GM21717 (cell line): ENCODE data around the gene IMP4.
A peak's percentile ranks its signal among the peaks of the same experiment; 100 is the strongest.

Experiments
- ATAC-seq: cut with Tn5 transposase; IDR thresholded peaks from one replicate; pipeline ENCODE4 v1.9.1; 2021; ENCODE audit warnings: mild to moderate bottlenecking, moderate library complexity; ENCODE audit not compliant: unreplicated experiment

Gene IMP4

GRCh38 chr2:130336150-130336876, 6.4 kb upstream of the IMP4 start:
- no peak for ATAC-seq

- no peak for ATAC-seq
These were observed 5.6 kb upstream of the IMP4 start for GRCh38 chr2:130336877-130337734.

- ATAC-seq: no peak
These were observed 4.9 kb upstream of the IMP4 start for GRCh38 chr2:130337735-130338325.

GRCh38 chr2:130338793-130339345, 3.8 kb upstream of the IMP4 start:
- no peak for ATAC-seq

- ATAC-seq: no peak
These were observed 2.6 kb upstream of the IMP4 start for GRCh38 chr2:130339885-130340745.

- peak; percentile 5 for ATAC-seq
These were observed 1.1 kb upstream of the IMP4 start for GRCh38 chr2:130341562-130342019.

- peak; percentile 76 for ATAC-seq
These were observed 621 bp upstream of the IMP4 start for GRCh38 chr2:130342020-130342532.

GRCh38 chr2:130344578-130344977, 1.9 kb downstream of the IMP4 start:
- ATAC-seq: no peak

GRCh38 chr2:130345091-130345490, 2.4 kb downstream of the IMP4 start:
- no peak for ATAC-seq

GRCh38 chr2:130345611-130346010, 2.9 kb downstream of the IMP4 start:
- ATAC-seq: no peak

- ATAC-seq: no peak
These were observed 3.5 kb downstream of the IMP4 start for GRCh38 chr2:130346041-130346740.

GRCh38 chr2:130346741-130347066, 4.0 kb downstream of the IMP4 start:
- ATAC-seq: no peak

- ATAC-seq: no peak
These were observed 4.7 kb downstream of the IMP4 start for GRCh38 chr2:130347220-130347925.

- ATAC-seq: no peak
These were observed 6.5 kb downstream of the IMP4 start for GRCh38 chr2:130349174-130349573.

GRCh38 chr2:130351711-130352110, 9.0 kb downstream of the IMP4 start:
- ATAC-seq: no peak

- no peak for ATAC-seq
These were observed 9.5 kb downstream of the IMP4 start for GRCh38 chr2:130352237-130352636.

- no peak for ATAC-seq
These were observed 10.8 kb downstream of the IMP4 start for GRCh38 chr2:130353291-130354138.

GRCh38 chr2:130354139-130354428, 11.4 kb downstream of the IMP4 start:
- ATAC-seq: no peak
